A549 (cell line): ENCODE data around the gene TRDMT1.

Source experiments
- BHLHE40 ChIP-seq: IDR thresholded peaks from 2 replicates; pipeline ENCODE4 v1.6.1; 2012; ENCODE audit warnings: low read depth, low read length, inconsistent platforms
- ESRRA ChIP-seq: fragments of 150-350 bp; IDR thresholded peaks from 2 replicates; pipeline ENCODE4 v1.6.1; 2014; ENCODE audit warnings: mild to moderate bottlenecking, low read length, borderline replicate concordance
- FOSL2 ChIP-seq, 2 experiments: fragments of 450-650 bp in 1 of 2; fragments of >200 bp in 1 of 2; sonication (Bioruptor Twin) in 1 of 2; formaldehyde crosslinking; IDR thresholded peaks; 2 replicates each; pipeline versions ENCODE4 v1.5.0 to v1.6.1; 2016 to 2020; ENCODE audit warnings: mild to moderate bottlenecking in 1 of 2, moderate library complexity in 1 of 2
- MAFK ChIP-seq: fragments of 450-650 bp; IDR thresholded peaks from 2 replicates; pipeline ENCODE4 v1.6.1; 2014; ENCODE audit not compliant: partially characterized antibody
- MAZ ChIP-seq: fragments of 150-350 bp; IDR thresholded peaks from 2 replicates; pipeline ENCODE4 v1.6.1; 2014; ENCODE audit warnings: antibody characterized with exemption, low read depth, low read length, borderline replicate concordance
- RAD21 ChIP-seq, 2 experiments: fragments of >200 bp in 1 of 2; sonication (Bioruptor Twin) in 1 of 2; formaldehyde crosslinking in 1 of 2; IDR thresholded peaks in 1 of 2; conservative IDR thresholded peaks in 1 of 2; 2 replicates in 1 of 2; 3 replicates in 1 of 2; pipeline ENCODE4 v1.6.1; 2012 to 2018; ENCODE audit warnings: inconsistent platforms in 1 of 2
- RFX5 ChIP-seq: fragments of 450-650 bp; IDR thresholded peaks from 2 replicates; pipeline ENCODE4 v1.7.1; 2014; ENCODE audit warnings: antibody characterized with exemption, mild to moderate bottlenecking, moderate library complexity
- SMC3 ChIP-seq: fragments of >200 bp; sonication (Bioruptor Twin); formaldehyde crosslinking; IDR thresholded peaks from 3 replicates; pipeline ENCODE4 v1.6.1; 2018; ENCODE audit warnings: inconsistent platforms
- TF ChIP-seq, protein P1 (sequence below): IDR thresholded peaks from 2 replicates; pipeline ENCODE4 v1.6.1; 2012
- TF ChIP-seq, protein P2 (sequence below): fragments of >200 bp; sonication (Bioruptor Twin); formaldehyde crosslinking; IDR thresholded peaks from 3 replicates; pipeline ENCODE4 v1.5.1; 2016
- TF ChIP-seq, protein P3 (sequence below): IDR thresholded peaks from 2 replicates; pipeline ENCODE4 v1.6.1; 2012

DNA sequence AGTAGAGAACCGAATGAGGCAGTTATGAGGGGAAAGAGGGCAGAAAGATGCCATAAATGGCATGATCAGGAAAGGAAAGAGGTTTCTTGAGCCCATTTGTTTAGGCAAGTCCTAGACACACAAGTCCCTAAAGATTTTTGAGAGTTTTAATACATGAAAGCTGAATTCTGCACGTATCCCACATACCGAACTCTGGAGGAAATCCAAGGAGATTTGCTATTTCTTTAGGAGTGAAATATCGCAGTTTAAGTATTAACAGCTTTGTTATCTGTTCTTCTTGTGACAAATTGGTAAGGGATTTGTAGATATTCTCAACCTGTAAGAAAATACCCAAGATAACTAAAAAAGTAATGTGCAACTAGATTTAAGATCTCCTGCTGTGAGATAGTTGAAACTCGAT is 48.2 kb downstream of the TRDMT1 start:
- TF ChIP-seq BHLHE40 (no peak), MAFK (no peak), RFX5 (no peak), RAD21 (conservative IDR thresholded peaks at IDR 0.05 in 1 of 2, IDR thresholded peaks at IDR 0.05 in 1 of 2) (no peak), SMC3 (no peak), FOSL2 (IDR thresholded peaks at IDR 0.05) (no peak), FOSL2 (CRISPR knock-in tag; IDR thresholded peaks at IDR 0.05) (no peak), ESRRA (no peak), MAZ (no peak)
- TF ChIP-seq, protein P1, sequence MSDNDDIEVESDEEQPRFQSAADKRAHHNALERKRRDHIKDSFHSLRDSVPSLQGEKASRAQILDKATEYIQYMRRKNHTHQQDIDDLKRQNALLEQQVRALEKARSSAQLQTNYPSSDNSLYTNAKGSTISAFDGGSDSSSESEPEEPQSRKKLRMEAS, result no peak
- TF ChIP-seq, protein P2, sequence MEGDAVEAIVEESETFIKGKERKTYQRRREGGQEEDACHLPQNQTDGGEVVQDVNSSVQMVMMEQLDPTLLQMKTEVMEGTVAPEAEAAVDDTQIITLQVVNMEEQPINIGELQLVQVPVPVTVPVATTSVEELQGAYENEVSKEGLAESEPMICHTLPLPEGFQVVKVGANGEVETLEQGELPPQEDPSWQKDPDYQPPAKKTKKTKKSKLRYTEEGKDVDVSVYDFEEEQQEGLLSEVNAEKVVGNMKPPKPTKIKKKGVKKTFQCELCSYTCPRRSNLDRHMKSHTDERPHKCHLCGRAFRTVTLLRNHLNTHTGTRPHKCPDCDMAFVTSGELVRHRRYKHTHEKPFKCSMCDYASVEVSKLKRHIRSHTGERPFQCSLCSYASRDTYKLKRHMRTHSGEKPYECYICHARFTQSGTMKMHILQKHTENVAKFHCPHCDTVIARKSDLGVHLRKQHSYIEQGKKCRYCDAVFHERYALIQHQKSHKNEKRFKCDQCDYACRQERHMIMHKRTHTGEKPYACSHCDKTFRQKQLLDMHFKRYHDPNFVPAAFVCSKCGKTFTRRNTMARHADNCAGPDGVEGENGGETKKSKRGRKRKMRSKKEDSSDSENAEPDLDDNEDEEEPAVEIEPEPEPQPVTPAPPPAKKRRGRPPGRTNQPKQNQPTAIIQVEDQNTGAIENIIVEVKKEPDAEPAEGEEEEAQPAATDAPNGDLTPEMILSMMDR, result no peak
- TF ChIP-seq, protein P3, sequence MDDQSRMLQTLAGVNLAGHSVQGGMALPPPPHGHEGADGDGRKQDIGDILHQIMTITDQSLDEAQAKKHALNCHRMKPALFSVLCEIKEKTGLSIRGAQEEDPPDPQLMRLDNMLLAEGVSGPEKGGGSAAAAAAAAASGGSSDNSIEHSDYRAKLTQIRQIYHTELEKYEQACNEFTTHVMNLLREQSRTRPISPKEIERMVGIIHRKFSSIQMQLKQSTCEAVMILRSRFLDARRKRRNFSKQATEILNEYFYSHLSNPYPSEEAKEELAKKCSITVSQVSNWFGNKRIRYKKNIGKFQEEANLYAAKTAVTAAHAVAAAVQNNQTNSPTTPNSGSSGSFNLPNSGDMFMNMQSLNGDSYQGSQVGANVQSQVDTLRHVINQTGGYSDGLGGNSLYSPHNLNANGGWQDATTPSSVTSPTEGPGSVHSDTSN, result no peak
